Lower lobe of right lung (tissue), 2 donors: Measurements from ENCODE around the gene DBN1. TPM values are rescaled to one million over a fixed set of nuclear protein-coding genes. Genes with fewer than 3 reads are reported as not detected.
A peak's percentile ranks its signal among the peaks of the same experiment; 100 is the strongest.
"Not testable (repeated sequence)": the region's sequence is repeated elsewhere in the genome, so short reads cannot be mapped to it uniquely, and the experiment has no call there.

ENCODE experiments used
- ATAC-seq, 2 donors: fragments of 200-7000 bp; cut with Tn5 transposase; one replicate each; pipeline ENCODE4 v1.9.1; 2020 to 2022; ENCODE audit warnings: mild to moderate bottlenecking in 2 of 2, moderate library complexity in 2 of 2
- DNase-seq: peaks from one replicate; pipeline ENCODE4 v3.0.0-alpha.2; 2020
- H3K27ac ChIP-seq: fragments of 200-600 bp; one replicate; pipeline ENCODE4 v1.8.0; 2022
- H3K27me3 ChIP-seq: fragments of 200-600 bp; one replicate; pipeline ENCODE4 v1.8.0; 2022; ENCODE audit warnings: low read depth
- H3K36me3 ChIP-seq: fragments of 200-600 bp; one replicate; pipeline ENCODE4 v1.8.0; 2022; ENCODE audit warnings: mild to moderate bottlenecking
- H3K4me1 ChIP-seq: fragments of 200-600 bp; one replicate; pipeline ENCODE4 v1.8.0; 2022
- H3K4me3 ChIP-seq: fragments of 200-600 bp; one replicate; pipeline ENCODE4 v1.8.0; 2022; ENCODE audit warnings: mild to moderate bottlenecking
- H3K9me3 ChIP-seq: fragments of 200-600 bp; one replicate; pipeline ENCODE4 v1.8.0; 2022
- intact Hi-C: fragments of 100-400 bp; cut with DNase I; formaldehyde crosslinking; loops from one replicate; pipeline ENCODE4 v1.11.0; 2022
- total RNA-seq: library from RNA; stranded (reverse); fragmentation: NEBNext Ultra II Directional; extraction: Animal tissue kit (Norgen Biotek cat#: 25700); gene quantifications from one replicate; pipeline ENCODE4 v1.2.1, GENCODE V29; 2021
- TF ChIP-seq, protein P1 (sequence below): fragments of 200-600 bp; IDR thresholded peaks from one replicate; pipeline ENCODE4 v1.8.0; 2022; ENCODE audit warnings: antibody characterized with exemption, mild to moderate bottlenecking
- donor health status: DM: no; HTN: yes; CAD: no; lungs with severe emphysema.

DBN1 gene
- total RNA-seq, 1 donor from 2014 or later: 23.1 TPM

- intact Hi-C loops: no loop called here
- DNase-seq (no peak), ATAC-seq (no peak)
- no peaks in the 10 kb centered on the region for H3K9me3 ChIP-seq
- H3K4me3 ChIP-seq: peak overlapping the region; percentile 57
- H3K36me3 ChIP-seq: no peaks in the 10 kb centered on the region
- H3K27ac ChIP-seq: peak overlapping the region; percentile 92
- TF ChIP-seq, protein P1, sequence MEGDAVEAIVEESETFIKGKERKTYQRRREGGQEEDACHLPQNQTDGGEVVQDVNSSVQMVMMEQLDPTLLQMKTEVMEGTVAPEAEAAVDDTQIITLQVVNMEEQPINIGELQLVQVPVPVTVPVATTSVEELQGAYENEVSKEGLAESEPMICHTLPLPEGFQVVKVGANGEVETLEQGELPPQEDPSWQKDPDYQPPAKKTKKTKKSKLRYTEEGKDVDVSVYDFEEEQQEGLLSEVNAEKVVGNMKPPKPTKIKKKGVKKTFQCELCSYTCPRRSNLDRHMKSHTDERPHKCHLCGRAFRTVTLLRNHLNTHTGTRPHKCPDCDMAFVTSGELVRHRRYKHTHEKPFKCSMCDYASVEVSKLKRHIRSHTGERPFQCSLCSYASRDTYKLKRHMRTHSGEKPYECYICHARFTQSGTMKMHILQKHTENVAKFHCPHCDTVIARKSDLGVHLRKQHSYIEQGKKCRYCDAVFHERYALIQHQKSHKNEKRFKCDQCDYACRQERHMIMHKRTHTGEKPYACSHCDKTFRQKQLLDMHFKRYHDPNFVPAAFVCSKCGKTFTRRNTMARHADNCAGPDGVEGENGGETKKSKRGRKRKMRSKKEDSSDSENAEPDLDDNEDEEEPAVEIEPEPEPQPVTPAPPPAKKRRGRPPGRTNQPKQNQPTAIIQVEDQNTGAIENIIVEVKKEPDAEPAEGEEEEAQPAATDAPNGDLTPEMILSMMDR: no peak
- H3K4me1 ChIP-seq: peaks cover 39% of the 10 kb centered on the region
- no peaks in the 10 kb centered on the region for H3K27me3 ChIP-seq
Observed at GRCh38 chr5:177425196-177425800, 48.1 kb downstream of the DBN1 start.

DNA sequence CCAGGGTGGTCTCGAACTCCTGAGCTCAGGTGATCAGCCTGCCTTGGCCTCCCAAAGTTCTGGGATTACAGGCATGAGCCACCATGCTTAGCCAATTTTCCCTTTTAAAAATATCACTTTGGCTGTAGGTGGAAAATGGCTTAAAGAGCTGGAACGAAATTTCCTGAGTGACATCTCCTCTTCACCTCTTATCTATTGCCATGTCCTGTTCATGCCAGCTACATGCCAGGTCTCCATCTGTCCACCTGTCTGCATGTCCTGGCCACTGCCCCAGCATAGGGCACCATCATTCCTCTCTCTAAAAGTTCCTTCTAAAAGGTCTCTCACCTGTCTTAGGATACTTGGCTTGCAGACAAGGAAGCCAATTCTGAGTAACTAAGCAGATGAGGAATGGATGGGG, 49.8 kb downstream of the DBN1 start:
- no peak overlapping the region for H3K4me3 ChIP-seq
- H3K36me3 ChIP-seq: no peaks in the 10 kb centered on the region
- H3K27me3 ChIP-seq: no peaks in the 10 kb centered on the region
- H3K9me3 ChIP-seq: no peaks in the 10 kb centered on the region
- H3K27ac ChIP-seq: no peak overlapping the region
- ATAC-seq (no peak), DNase-seq (no peak)
- peaks cover 23% of the 10 kb centered on the region for H3K4me1 ChIP-seq
- intact Hi-C loops: no loop called here
- TF ChIP-seq, protein P1: no peak

- DNase-seq: no peak
- no peaks in the 10 kb centered on the region for H3K27me3 ChIP-seq
- peaks cover 19% of the 10 kb centered on the region for H3K4me1 ChIP-seq
- no peaks in the 10 kb centered on the region for H3K9me3 ChIP-seq
- H3K36me3 ChIP-seq: no peaks in the 10 kb centered on the region
- ATAC-seq: no peak
- H3K4me3 ChIP-seq: no peak overlapping the region
- no peak overlapping the region for H3K27ac ChIP-seq
- intact Hi-C loops: no loop called here
- TF ChIP-seq, protein P1: no peak
Observed at GRCh38 chr5:177421062-177421798, 52.2 kb downstream of the DBN1 start.

DNA sequence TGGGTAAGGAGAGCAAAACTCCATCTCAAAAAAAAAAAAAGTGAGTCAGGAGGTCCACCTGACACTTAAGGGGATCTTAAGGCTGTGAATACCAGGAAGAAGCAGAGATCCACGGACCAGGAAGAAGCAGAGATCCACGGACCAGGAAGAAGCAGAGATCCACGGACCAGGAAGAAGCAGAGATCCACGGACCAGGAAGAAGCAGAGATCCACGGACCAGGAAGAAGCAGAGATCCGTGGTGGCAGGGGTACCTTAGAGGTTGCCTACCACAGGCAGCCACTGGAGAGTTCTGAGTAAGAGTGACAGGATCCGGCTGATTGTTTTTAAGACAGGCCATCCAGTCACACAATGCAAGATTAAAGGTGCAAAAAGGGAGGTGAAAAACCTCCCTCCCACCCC, 53.0 kb downstream of the DBN1 start:
- peaks cover 17% of the 10 kb centered on the region for H3K4me1 ChIP-seq
- H3K27me3 ChIP-seq, H3K4me3 ChIP-seq, H3K9me3 ChIP-seq, DNase-seq, H3K36me3 ChIP-seq, ATAC-seq, H3K27ac ChIP-seq, intact Hi-C loops: not testable (repeated sequence)

- TF ChIP-seq, protein P1: no peak
- no peak overlapping the region for H3K4me3 ChIP-seq
- H3K36me3 ChIP-seq: no peaks in the 10 kb centered on the region
- ATAC-seq (peak; percentile 29 to 37), DNase-seq (no peak)
- H3K9me3 ChIP-seq: no peaks in the 10 kb centered on the region
- intact Hi-C loops: no loop called here
- peaks cover 12% of the 10 kb centered on the region for H3K4me1 ChIP-seq
- H3K27ac ChIP-seq: no peak overlapping the region
- no peaks in the 10 kb centered on the region for H3K27me3 ChIP-seq
Observed at GRCh38 chr5:177419046-177419445, 54.4 kb downstream of the DBN1 start.

- H3K9me3 ChIP-seq, intact Hi-C loops: not testable (repeated sequence)
- peak overlapping the region; percentile 73 for H3K27ac ChIP-seq
Observed at GRCh38 chr5:177417081-177417480, 56.4 kb downstream of the DBN1 start.

More at GRCh38 chr5:177417081-177417480, 56.4 kb downstream of the DBN1 start:
- not testable (repeated sequence) for H3K27me3 ChIP-seq, ATAC-seq, H3K4me3 ChIP-seq, H3K36me3 ChIP-seq, DNase-seq
- H3K4me1 ChIP-seq: peaks cover 12% of the 10 kb centered on the region
